Esophagus muscularis mucosa (tissue), 4 donors: ENCODE measurements around the gene NTPCR. TPM values are rescaled to one million over a fixed set of nuclear protein-coding genes. Genes with fewer than 3 reads are reported as not detected.

Source experiments
- DNase-seq: peaks from one replicate; pipeline ENCODE4 v3.0.0-alpha.2; 2017; ENCODE audit errors: extremely low spot score
- H3K27ac ChIP-seq, 4 donors: fragments of 200-600 bp; sonication (generic); replicated peaks in 1 of 4; 1 replicate in 3 of 4; 2 replicates in 1 of 4; pipeline ENCODE4 v1.5.1; 2016 to 2019; ENCODE audit warnings: mild to moderate bottlenecking in 1 of 4
- H3K27me3 ChIP-seq, 4 donors: fragments of 200-600 bp; sonication (generic); one replicate each; pipeline versions ENCODE4 v1.5.1 to v1.6.0; 2016 to 2019
- H3K36me3 ChIP-seq, 4 donors: fragments of 200-600 bp; sonication (generic); one replicate each; pipeline ENCODE4 v1.5.1; 2016 to 2019
- H3K4me1 ChIP-seq, 4 donors: fragments of 200-600 bp; sonication (generic); one replicate each; pipeline ENCODE4 v1.5.1; 2016 to 2019
- H3K4me3 ChIP-seq, 4 donors: fragments of 200-600 bp; sonication (generic); 1 replicate in 2 of 4; 2 replicates in 2 of 4; pipeline ENCODE4 v1.5.1; 2016 to 2019; ENCODE audit warnings: mild to moderate bottlenecking in 4 of 4, moderate library complexity in 1 of 4
- H3K9me3 ChIP-seq, 4 donors: fragments of 200-600 bp; sonication (generic); 1 replicate in 3 of 4; 2 replicates in 1 of 4; pipeline ENCODE4 v1.5.1; 2016 to 2019
- CTCF ChIP-seq, 3 experiments: fragments of 200-600 bp in 2 of 3; fragments of 450-650 bp in 1 of 3; sonication (generic) in 2 of 3; IDR thresholded peaks; one replicate each; pipeline ENCODE4 v1.5.1; 2017 to 2019; ENCODE audit warnings: antibody characterized with exemption in 3 of 3, mild to moderate bottlenecking in 2 of 3, moderate library complexity in 1 of 3
- EP300 ChIP-seq: sonication (generic); formaldehyde crosslinking; IDR thresholded peaks from one replicate; pipeline ENCODE4 v1.6.1; 2017; ENCODE audit warnings: antibody characterized with exemption
- POLR2A ChIP-seq: fragments of 450-650 bp; IDR thresholded peaks from one replicate; pipeline ENCODE4 v1.6.1; 2017; ENCODE audit warnings: antibody characterized with exemption, moderate library complexity, mild to moderate bottlenecking, low read depth
- POLR2AphosphoS5 ChIP-seq, 2 donors: sonication (generic); formaldehyde crosslinking; IDR thresholded peaks; one replicate each; pipeline ENCODE4 v1.6.1; 2017; ENCODE audit warnings: antibody characterized with exemption in 2 of 2
- WGBS: methylation state at CpG from one replicate; pipeline ENCODE4 v1.1.5; 2018; 5-methylcytosine and 5-hydroxymethylcytosine counted together
- intact Hi-C: fragments of 100-400 bp; cut with DNase I; formaldehyde crosslinking; loops from one replicate; pipeline ENCODE4 v1.15.1; 2023
- total RNA-seq, 4 donors: library from RNA; depleted of rRNA; stranded (reverse); fragments of >200 nt; gene quantifications; one replicate each; pipeline versions ENCODE4 v1.1.0 to v1.2.1, GENCODE V29; 2016

Gene NTPCR
- total RNA-seq, 4 donors from 2014 or later, result 21.7 to 26.6 (median 24.6) TPM

- no peak for DNase-seq
- no peaks in the 10 kb centered on the region for H3K27me3 ChIP-seq
- no peak overlapping the region for H3K4me3 ChIP-seq
- TF ChIP-seq EP300 (no peak), POLR2AphosphoS5 (IDR thresholded peaks at IDR 0.05) (no peak), POLR2A (no peak), CTCF (IDR thresholded peaks at IDR 0.05) (no peak)
- no peaks in the 10 kb centered on the region for H3K9me3 ChIP-seq
- no peaks in the 10 kb centered on the region for H3K4me1 ChIP-seq
- H3K27ac ChIP-seq, result no peak overlapping the region
- intact Hi-C loops, result no loop called here
- 83% methylated on average over 14 of the region's 25 CpGs for WGBS
- H3K36me3 ChIP-seq, result peaks cover 0 to 15% (median 7%) of the 10 kb centered on the region in 4 donors
These were observed 33.6 kb downstream of the NTPCR start for GRCh38 chr1:232983817-232984567.

DNA sequence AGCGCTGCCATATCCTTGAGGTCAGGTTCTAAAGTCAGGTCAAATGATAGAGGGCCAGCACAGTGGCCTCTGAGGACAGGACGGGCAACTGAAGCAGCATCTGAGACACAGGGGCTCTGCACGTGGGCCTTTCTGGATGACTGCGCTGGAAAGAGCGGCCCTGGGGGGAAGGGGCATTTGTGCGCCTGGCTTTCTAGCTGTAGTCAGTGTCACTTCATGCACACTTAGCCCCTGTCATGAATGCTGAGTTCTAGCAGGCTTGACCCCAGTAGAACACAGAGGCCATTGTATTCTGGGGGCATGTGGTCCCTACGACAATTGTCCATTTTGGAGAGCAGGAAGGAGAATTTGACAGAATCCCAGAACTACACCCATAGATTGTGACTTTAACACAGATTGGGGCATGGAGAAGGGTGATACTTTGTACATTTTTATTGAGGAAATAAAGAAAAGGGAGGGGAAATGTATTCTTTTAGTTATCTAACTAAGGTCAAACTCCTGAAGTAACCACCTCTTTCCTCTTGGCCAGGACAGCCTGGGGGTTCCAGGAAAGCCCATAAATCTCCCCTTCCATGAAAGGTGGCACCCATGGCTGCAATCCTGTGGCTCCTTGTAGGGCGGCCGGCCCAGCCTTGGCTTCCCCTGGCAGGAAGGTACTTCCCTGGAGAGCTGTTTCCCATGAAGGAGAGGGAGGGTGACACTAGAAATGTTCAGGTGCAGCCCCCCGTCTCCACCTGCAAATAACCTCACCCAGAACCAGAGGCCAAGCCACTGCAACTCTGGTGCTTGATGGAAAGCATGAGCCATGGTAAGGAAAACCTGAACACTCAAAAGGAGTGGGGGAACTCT lies 34.4 kb downstream of the NTPCR start:
- WGBS, result 92% methylated on average over 9 of the region's 10 CpGs
- TF ChIP-seq EP300, result no peak
- TF ChIP-seq POLR2AphosphoS5 (IDR thresholded peaks at IDR 0.05), result no peak
- TF ChIP-seq CTCF (IDR thresholded peaks at IDR 0.05), result no peak
- TF ChIP-seq POLR2A, result no peak
- Histone ChIP-seq H3K27me3 (no peaks in the 10 kb centered on the region), H3K4me3 (no peak overlapping the region), H3K4me1 (no peaks in the 10 kb centered on the region), H3K36me3 (peaks cover 0 to 15% (median 7%) of the 10 kb centered on the region in 4 donors), H3K27ac (no peak overlapping the region), H3K9me3 (no peaks in the 10 kb centered on the region)
- DNase-seq, result no peak
- intact Hi-C loops, result no loop called here

DNA sequence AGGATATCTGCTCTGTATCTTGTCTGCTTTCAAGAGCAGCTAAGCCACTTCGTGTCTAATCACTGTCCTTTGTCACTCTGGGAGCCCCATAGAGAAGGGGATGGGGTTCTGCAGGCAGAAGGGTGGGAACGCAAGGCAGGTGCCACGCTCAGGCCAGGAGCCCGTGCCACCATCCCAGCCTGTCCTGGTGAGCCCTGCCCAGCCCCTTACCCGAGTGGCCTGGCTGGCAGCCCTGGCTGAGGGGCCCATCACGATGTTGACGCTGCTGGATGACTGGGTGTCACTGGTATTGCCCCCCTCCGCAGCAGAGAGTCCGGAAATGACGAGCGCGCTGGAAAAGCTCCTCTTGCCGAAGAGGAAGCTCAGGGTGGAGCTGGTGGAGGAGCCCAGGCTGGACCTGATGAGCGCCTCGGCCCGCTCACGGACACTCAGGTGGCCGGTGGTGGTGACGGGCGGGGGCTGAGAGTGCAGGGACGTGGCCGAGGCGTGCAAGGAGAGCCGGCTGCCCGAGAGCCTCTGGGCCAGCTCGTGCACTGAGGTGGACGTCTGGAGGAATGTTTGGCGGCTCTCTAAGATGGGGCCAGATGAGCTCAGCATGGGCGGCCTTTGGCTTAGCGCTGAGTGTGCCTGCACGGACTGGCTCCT lies 35.6 kb downstream of the NTPCR start:
- no peaks in the 10 kb centered on the region for H3K27me3 ChIP-seq
- no peak overlapping the region for H3K4me3 ChIP-seq
- no peaks in the 10 kb centered on the region for H3K4me1 ChIP-seq
- no peaks in the 10 kb centered on the region for H3K9me3 ChIP-seq
- no peak overlapping the region for H3K27ac ChIP-seq
- intact Hi-C loops, result no loop called here
- H3K36me3 ChIP-seq, result peaks cover 0 to 15% (median 7%) of the 10 kb centered on the region in 4 donors
- no peak for DNase-seq
- 89% methylated on average over 15 of the region's 31 CpGs for WGBS
- TF ChIP-seq CTCF (IDR thresholded peaks at IDR 0.05) (no peak), EP300 (no peak), POLR2AphosphoS5 (IDR thresholded peaks at IDR 0.05) (no peak), POLR2A (no peak)

DNA sequence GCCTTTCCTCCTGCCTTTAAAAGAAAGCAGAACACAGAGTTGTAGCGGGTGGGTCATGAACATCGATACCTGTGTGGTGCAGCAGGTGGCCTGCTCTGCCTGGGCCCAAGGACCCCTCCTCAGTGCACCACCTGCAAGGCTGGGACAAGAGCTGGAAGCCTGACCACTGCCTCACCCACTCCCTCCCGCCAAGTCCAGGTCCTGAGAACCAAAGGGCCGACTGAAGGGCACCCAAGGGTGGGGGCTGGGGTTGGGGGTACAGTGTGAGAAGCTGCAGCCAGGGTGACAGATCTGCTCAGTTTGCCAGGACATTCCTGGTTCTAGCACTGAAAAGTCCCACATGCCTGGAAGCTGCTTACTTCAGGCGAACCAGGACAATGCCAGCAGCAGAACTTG lies 36.1 kb downstream of the NTPCR start:
- no peaks in the 10 kb centered on the region for H3K27me3 ChIP-seq
- peaks cover 0 to 15% (median 7%) of the 10 kb centered on the region in 4 donors for H3K36me3 ChIP-seq
- TF ChIP-seq POLR2AphosphoS5 (IDR thresholded peaks at IDR 0.05), result no peak
- no peak for TF ChIP-seq CTCF (IDR thresholded peaks at IDR 0.05)
- TF ChIP-seq EP300, result no peak
- no peak for TF ChIP-seq POLR2A
- intact Hi-C loops, result no loop called here
- no peaks in the 10 kb centered on the region for H3K4me1 ChIP-seq
- H3K9me3 ChIP-seq, result no peaks in the 10 kb centered on the region
- no peak for DNase-seq
- H3K4me3 ChIP-seq, result no peak overlapping the region
- 93% methylated on average over 4 of the region's 5 CpGs for WGBS
- H3K27ac ChIP-seq, result no peak overlapping the region
